Neuronal stem cell (in vitro differentiated cells): ENCODE measurements around the gene POPDC2. TPM values are rescaled to one million over a fixed set of nuclear protein-coding genes. Genes with fewer than 3 reads are reported as not detected.

Experiments used
- DNase-seq: peaks from one replicate; pipeline ENCODE4 v3.0.0-alpha.2; 2013; ENCODE audit warnings: low spot score
- H2AFZ ChIP-seq: one replicate; pipeline ENCODE4 v1.6.1; 2013; ENCODE audit warnings: mild to moderate bottlenecking, low read length, inconsistent platforms
- H2AK5ac ChIP-seq: 2 replicates; pipeline ENCODE4 v1.6.1; 2013; ENCODE audit warnings: low read depth, mild to moderate bottlenecking, inconsistent platforms, low read length, moderate library complexity, mixed read lengths
- H2BK120ac ChIP-seq: 2 replicates; pipeline ENCODE4 v1.6.1; 2013; ENCODE audit warnings: low read depth, mild to moderate bottlenecking, inconsistent platforms, low read length, moderate library complexity, mixed read lengths
- H2BK12ac ChIP-seq: one replicate; pipeline ENCODE4 v1.6.1; 2013; ENCODE audit warnings: low read length, inconsistent platforms
- H2BK15ac ChIP-seq: 2 replicates; pipeline ENCODE4 v1.6.1; 2013; ENCODE audit warnings: mild to moderate bottlenecking, low read length, inconsistent platforms, mixed read lengths
- H2BK5ac ChIP-seq: one replicate; pipeline ENCODE4 v1.6.1; 2013; ENCODE audit warnings: inconsistent platforms, mild to moderate bottlenecking, low read length, moderate library complexity
- H3K14ac ChIP-seq: one replicate; pipeline ENCODE4 v1.6.1; 2013; ENCODE audit warnings: low read length, inconsistent platforms
- H3K18ac ChIP-seq: 2 replicates; pipeline ENCODE4 v1.6.1; 2013; ENCODE audit warnings: low read length, inconsistent platforms
- H3K23ac ChIP-seq: 2 replicates; pipeline ENCODE4 v1.6.1; 2013; ENCODE audit warnings: low read depth, mild to moderate bottlenecking, mixed read lengths, low read length, inconsistent platforms; ENCODE audit not compliant: poor library complexity
- H3K27ac ChIP-seq: replicated peaks from 3 replicates; pipeline ENCODE4 v1.5.1; 2013; ENCODE audit warnings: low read length, inconsistent platforms
- H3K27me3 ChIP-seq, 3 experiments: 2 replicates each; pipeline ENCODE4 v1.6.1; 2013; ENCODE audit warnings: low read length in 3 of 3, mild to moderate bottlenecking in 2 of 3, inconsistent platforms in 1 of 3, low read depth in 1 of 3, mixed read lengths in 1 of 3, moderate library complexity in 1 of 3; ENCODE audit not compliant: control insufficient read depth in 3 of 3, insufficient read depth in 3 of 3
- H3K36me3 ChIP-seq, 2 donors: replicated peaks in 1 of 2; 2 replicates each; pipeline ENCODE4 v1.6.1; 2013; ENCODE audit warnings: low read length in 2 of 2; ENCODE audit not compliant: control insufficient read depth in 2 of 2, insufficient read depth in 2 of 2
- H3K4ac ChIP-seq: 2 replicates; pipeline ENCODE4 v1.6.1; 2013; ENCODE audit warnings: inconsistent platforms, mild to moderate bottlenecking, low read length, moderate library complexity
- H3K4me1 ChIP-seq, 2 donors: 1 replicate in 1 of 2; 2 replicates in 1 of 2; pipeline ENCODE4 v1.6.1; 2013; ENCODE audit warnings: low read length in 2 of 2, low read depth in 1 of 2; ENCODE audit not compliant: control insufficient read depth in 2 of 2, insufficient read depth in 1 of 2
- H3K4me2 ChIP-seq: one replicate; pipeline ENCODE4 v1.6.1; 2013; ENCODE audit warnings: mild to moderate bottlenecking, low read length, inconsistent platforms; ENCODE audit not compliant: insufficient read depth, poor library complexity, severe bottlenecking
- H3K4me3 ChIP-seq, 2 donors: 2 replicates each; pipeline ENCODE4 v1.5.1; 2013; ENCODE audit warnings: low read length in 2 of 2, mild to moderate bottlenecking in 2 of 2, inconsistent platforms in 1 of 2, moderate library complexity in 1 of 2
- H3K79me1 ChIP-seq: one replicate; pipeline ENCODE4 v1.6.1; 2013; ENCODE audit warnings: low read depth, mild to moderate bottlenecking, inconsistent platforms, low read length, moderate library complexity
- H3K9ac ChIP-seq: one replicate; pipeline ENCODE4 v1.6.1; 2013; ENCODE audit warnings: mild to moderate bottlenecking, low read depth, low read length, inconsistent platforms; ENCODE audit not compliant: poor library complexity
- H3K9me3 ChIP-seq, 2 donors: replicated peaks in 1 of 2; 2 replicates each; pipeline versions ENCODE3 to v1.6.1; 2013; ENCODE audit warnings: low read length in 2 of 2, mild to moderate bottlenecking in 2 of 2, inconsistent platforms in 1 of 2, low read depth in 1 of 2, mixed read lengths in 1 of 2, moderate library complexity in 1 of 2; ENCODE audit not compliant: control insufficient read depth in 2 of 2, insufficient read depth in 1 of 2
- H4K8ac ChIP-seq: one replicate; pipeline ENCODE4 v1.6.1; 2013; ENCODE audit warnings: low read depth, mild to moderate bottlenecking, inconsistent platforms, low read length, moderate library complexity
- H4K91ac ChIP-seq: one replicate; pipeline ENCODE4 v1.6.1; 2013; ENCODE audit warnings: low read length, low read depth, mild to moderate bottlenecking, inconsistent platforms; ENCODE audit not compliant: poor library complexity
- WGBS, 2 donors: extraction: QIAGEN DNeasy Blood & Tissue Kit; methylation state at CpG; one replicate each; pipeline ENCODE4 v1.1.7; 2013; ENCODE audit warnings: missing lambda C conversion rate in 2 of 2, mixed read lengths in 1 of 2; ENCODE audit not compliant: insufficient read length in 2 of 2, insufficient replicate concordance in 1 of 2; ENCODE audit errors: extremely low coverage in 2 of 2; 5-methylcytosine and 5-hydroxymethylcytosine counted together
- polyA plus RNA-seq, 2 experiments: library from polyadenylated mRNA; stranded (reverse); fragments of 200-250 nt; gene quantifications; one replicate each; pipeline ENCODE4 v1.2.3, GENCODE V29; 2013

Gene POPDC2
- 0.79 TPM for polyA plus RNA-seq (2013, experiment 1 of 2)
- polyA plus RNA-seq (2013, experiment 2 of 2), result 0.64 TPM

GRCh38 chr3:119660474-119661440 lies at the start of gene POPDC2:
POPDC2 (minus strand) TSS chr3:119660589; CDS start chr3:119660423, 166 bp downstream.
- H2BK15ac ChIP-seq, result no peak within 1 kb of the TSS
- no peak within 1 kb of the TSS for H3K4me3 ChIP-seq
- H3K4ac ChIP-seq, result no peak within 1 kb of the TSS
- no peaks in the 10 kb centered on the region for H3K79me1 ChIP-seq
- H4K91ac ChIP-seq, result no peak within 1 kb of the TSS
- peak within 1 kb of the TSS; percentile 24 for H3K9ac ChIP-seq
- no peak within 1 kb of the TSS for H3K4me2 ChIP-seq
- no peaks in the 10 kb centered on the region for H3K36me3 ChIP-seq
- H3K9me3 ChIP-seq, result no peaks in the 10 kb centered on the region
- H2AFZ ChIP-seq, result no peak within 1 kb of the TSS
- H3K23ac ChIP-seq, result no peak within 1 kb of the TSS
- no peak within 1 kb of the TSS for H3K27ac ChIP-seq
- no peak within 1 kb of the TSS for H2BK5ac ChIP-seq
- no peak within 1 kb of the TSS for H2AK5ac ChIP-seq
- no peak within 1 kb of the TSS for H3K14ac ChIP-seq
- no CpG with 5 or more reads among the region's 9 CpGs for WGBS, 2 donors
- no peaks in the 10 kb centered on the region for H3K4me1 ChIP-seq
- H2BK120ac ChIP-seq, result no peak within 1 kb of the TSS
- no peak within 1 kb of the TSS for H2BK12ac ChIP-seq
- no peak within 1 kb of the TSS for H4K8ac ChIP-seq
- H3K27me3 ChIP-seq, result no peaks in the 10 kb centered on the region
- no peak for DNase-seq
- H3K18ac ChIP-seq, result no peak within 1 kb of the TSS

DNA sequence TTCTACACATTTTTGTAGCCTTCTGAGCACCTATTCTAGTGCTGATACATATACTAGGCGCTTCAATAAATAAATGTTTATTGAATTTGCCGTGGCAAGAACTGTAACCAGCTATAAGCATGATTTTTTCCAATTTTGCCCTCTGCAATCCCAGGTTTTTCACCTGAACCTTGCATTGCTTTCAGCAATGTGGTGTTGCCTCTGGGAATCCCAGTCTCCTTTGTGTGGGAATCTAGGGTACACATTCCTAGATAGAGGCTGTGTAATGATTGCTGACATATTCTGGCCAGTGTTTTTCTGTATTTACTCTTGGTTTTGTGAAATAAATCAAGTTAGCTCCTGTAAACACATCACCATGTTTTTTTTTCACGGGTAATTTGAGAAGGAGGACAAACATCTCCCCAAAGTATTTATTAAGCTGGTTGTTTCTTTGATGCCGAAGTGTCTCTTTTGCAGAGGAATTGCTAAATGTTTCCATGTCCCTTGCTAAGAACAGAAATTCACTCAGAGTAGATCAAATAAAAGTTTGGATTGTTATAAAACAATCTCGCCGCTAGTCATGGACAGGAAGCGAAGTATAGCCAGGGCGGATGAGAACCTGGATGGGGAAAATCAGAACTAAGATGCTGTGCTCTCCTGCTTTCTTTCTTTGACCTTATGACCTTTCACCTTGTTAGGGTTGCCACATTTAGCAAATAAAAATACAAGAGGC lies 43.6 kb upstream of the POPDC2 start:
- Histone ChIP-seq H3K79me1 (no peaks in the 10 kb centered on the region), H3K27me3 (no peaks in the 10 kb centered on the region), H2BK120ac (no peak overlapping the region), H3K4ac (no peak overlapping the region), H3K9me3 (peaks cover 0 to 3% of the 10 kb centered on the region in 2 donors), H2BK12ac (no peak overlapping the region), H2AFZ (peak overlapping the region; percentile 93), H3K4me2 (peak overlapping the region; percentile 89), H3K23ac (no peak overlapping the region), H3K4me3 (peak overlapping the region; percentile 58 to 87), H2BK15ac (no peak overlapping the region), H3K27ac (no peak overlapping the region), H2AK5ac (no peak overlapping the region), H2BK5ac (no peak overlapping the region), H4K91ac (no peak overlapping the region), H3K9ac (no peak overlapping the region), H4K8ac (no peak overlapping the region), H3K4me1 (peaks cover 0 to 1% of the 10 kb centered on the region in 2 donors), H3K36me3 (peaks cover 0 to 5% of the 10 kb centered on the region in 2 donors), H3K14ac (no peak overlapping the region), H3K18ac (no peak overlapping the region)
- DNase-seq, result no peak
- WGBS, 2 donors, result no CpG with 5 or more reads among the region's 8 CpGs

DNA sequence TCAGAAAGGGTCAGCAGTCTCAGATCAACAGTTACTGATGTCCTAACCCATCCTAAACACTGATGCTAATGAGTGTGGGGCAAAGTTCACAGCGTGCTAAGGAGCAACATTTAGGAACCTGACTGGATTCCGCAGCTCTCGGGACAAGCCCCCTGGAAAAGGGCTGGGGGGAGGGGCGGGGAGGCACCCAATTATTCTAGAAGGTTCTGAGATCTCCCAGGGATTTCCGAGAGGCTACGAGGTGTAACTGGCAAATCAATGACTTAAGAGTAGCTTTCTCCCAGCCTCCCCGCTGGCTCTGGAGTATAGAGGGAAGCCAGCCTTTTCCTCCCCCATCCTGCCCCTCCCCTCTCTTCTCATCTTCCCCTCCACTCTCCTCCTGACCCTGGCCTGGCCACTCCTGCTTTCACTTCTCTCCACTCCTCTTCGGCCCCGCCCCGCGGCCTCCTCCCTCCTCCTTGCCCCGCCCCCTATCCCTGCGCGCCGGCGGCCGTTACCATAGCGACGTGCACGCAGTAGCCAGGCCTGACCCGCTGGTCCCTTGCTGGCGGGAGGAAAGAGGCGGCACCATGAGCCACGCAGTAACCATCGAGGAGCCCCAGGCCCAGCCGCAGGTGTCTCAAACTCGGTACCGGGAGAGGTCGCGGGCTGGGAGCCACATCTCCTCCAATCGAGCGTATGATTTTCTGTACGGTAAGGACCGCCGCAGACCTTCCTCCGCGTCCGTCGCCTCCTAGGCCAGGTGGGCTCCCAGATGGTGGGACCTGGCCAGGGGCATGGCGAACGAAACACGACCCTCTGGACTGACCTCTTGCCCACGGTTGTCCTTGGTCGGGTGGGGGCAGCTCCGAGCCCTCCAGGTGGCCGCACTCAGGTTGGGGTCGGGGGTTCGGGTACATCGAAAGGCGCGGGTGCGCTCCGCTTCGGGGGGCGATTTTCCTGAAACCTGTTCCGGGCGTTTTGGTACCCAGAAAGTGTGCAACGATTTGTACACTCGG lies 42.4 kb upstream of the POPDC2 start, which contains the start of gene CFAP91:
TSS of gene CFAP91 (plus strand) at position 493 of the 998 bp plus-strand sequence. CDS start at position 570, 77 bp downstream.
- Histone ChIP-seq H2BK5ac (no peak within 1 kb of the TSS), H2BK12ac (no peak within 1 kb of the TSS), H3K79me1 (no peaks in the 10 kb centered on the region), H3K23ac (peak within 1 kb of the TSS; percentile 4), H2BK120ac (no peak within 1 kb of the TSS), H3K4me3 (peak within 1 kb of the TSS; percentile 58 to 87), H3K27me3 (no peaks in the 10 kb centered on the region), H3K14ac (no peak within 1 kb of the TSS), H2BK15ac (peak within 1 kb of the TSS; percentile 46), H3K4ac (no peak within 1 kb of the TSS), H3K18ac (peak within 1 kb of the TSS; percentile 39), H4K91ac (no peak within 1 kb of the TSS), H3K9ac (peak within 1 kb of the TSS; percentile 75), H3K4me2 (peak within 1 kb of the TSS; percentile 89), H3K36me3 (no peaks in the 10 kb centered on the region), H3K9me3 (peaks cover 0 to 3% of the 10 kb centered on the region in 2 donors), H3K4me1 (peaks cover 0 to 1% of the 10 kb centered on the region in 2 donors), H3K27ac (peak within 1 kb of the TSS; percentile 41), H2AK5ac (no peak within 1 kb of the TSS), H2AFZ (peak within 1 kb of the TSS; percentile 93), H4K8ac (no peak within 1 kb of the TSS)
- peak; percentile 95 for DNase-seq
- WGBS, 2 donors, result no CpG with 5 or more reads among the region's 59 CpGs
